ENCODE results near the gene RBCK1.

The RBCK1 gene

GRCh38 chr20:418858-419365 is 10.8 kb downstream of the RBCK1 start:
- no peak for ATAC-seq
- no peak for DNase-seq

GRCh38 chr20:419556-420165 is 11.6 kb downstream of the RBCK1 start:
- DNase-seq (no peak), ATAC-seq (no peak)

- DNase-seq = no peak
- ATAC-seq = no peak
Observed at GRCh38 chr20:420166-420620, 12.1 kb downstream of the RBCK1 start.

- ATAC-seq (no peak), DNase-seq (no peak)
Observed at GRCh38 chr20:420721-421574, 12.8 kb downstream of the RBCK1 start.

GRCh38 chr20:421685-422250 is 13.7 kb downstream of the RBCK1 start:
- ATAC-seq (no peak), DNase-seq (no peak)

GRCh38 chr20:426566-426965 is 18.5 kb downstream of the RBCK1 start:
- ATAC-seq (no peak), DNase-seq (no peak)

- DNase-seq (no peak), ATAC-seq (peak; percentile 42)
Observed at GRCh38 chr20:427401-427800, 19.3 kb downstream of the RBCK1 start.

- no peak for DNase-seq
- no peak for ATAC-seq
Observed at GRCh38 chr20:427849-428657, 20.0 kb downstream of the RBCK1 start.

- ATAC-seq = no peak
- DNase-seq = no peak
Observed at GRCh38 chr20:428658-429200, 20.6 kb downstream of the RBCK1 start.

GRCh38 chr20:430091-430999 is 22.2 kb downstream of the RBCK1 start:
- ATAC-seq = no peak
- DNase-seq = no peak

- DNase-seq (peak; percentile 43), ATAC-seq (no peak)
Observed at GRCh38 chr20:431012-431904, 23.2 kb downstream of the RBCK1 start.

- DNase-seq = no peak
- ATAC-seq = no peak
Observed at GRCh38 chr20:432208-432607, 24.1 kb downstream of the RBCK1 start.

- DNase-seq = no peak
- no peak for ATAC-seq
Observed at GRCh38 chr20:432677-433299, 24.7 kb downstream of the RBCK1 start.

- peak; percentile 95 for ATAC-seq
- peak; percentile 76 for DNase-seq
Observed at GRCh38 chr20:433300-433975, 25.3 kb downstream of the RBCK1 start.

- DNase-seq = no peak
- ATAC-seq = no peak
Observed at GRCh38 chr20:434221-434620, 26.1 kb downstream of the RBCK1 start.

GRCh38 chr20:434661-435419 is 26.7 kb downstream of the RBCK1 start:
- no peak for DNase-seq
- ATAC-seq = no peak

- no peak for ATAC-seq
- no peak for DNase-seq
Observed at GRCh38 chr20:435558-435957, 27.5 kb downstream of the RBCK1 start.

- ATAC-seq = no peak
- DNase-seq = no peak
Observed at GRCh38 chr20:436476-436875, 28.4 kb downstream of the RBCK1 start.

All from stimulated activated naive CD8-positive, alpha-beta T cell treated with anti-CD3 and anti-CD28 coated beads, Interleukin-15, Interleukin-2, amounts not matched to agents 100 U/mL and 50 U/mL, for 24 hours (primary cell).